ENCODE results near the gene ENOSF1.
"Not testable (repeated sequence)": the region's sequence is repeated elsewhere in the genome, so short reads cannot be mapped to it uniquely, and the experiment has no call there.

Gene ENOSF1

DNA sequence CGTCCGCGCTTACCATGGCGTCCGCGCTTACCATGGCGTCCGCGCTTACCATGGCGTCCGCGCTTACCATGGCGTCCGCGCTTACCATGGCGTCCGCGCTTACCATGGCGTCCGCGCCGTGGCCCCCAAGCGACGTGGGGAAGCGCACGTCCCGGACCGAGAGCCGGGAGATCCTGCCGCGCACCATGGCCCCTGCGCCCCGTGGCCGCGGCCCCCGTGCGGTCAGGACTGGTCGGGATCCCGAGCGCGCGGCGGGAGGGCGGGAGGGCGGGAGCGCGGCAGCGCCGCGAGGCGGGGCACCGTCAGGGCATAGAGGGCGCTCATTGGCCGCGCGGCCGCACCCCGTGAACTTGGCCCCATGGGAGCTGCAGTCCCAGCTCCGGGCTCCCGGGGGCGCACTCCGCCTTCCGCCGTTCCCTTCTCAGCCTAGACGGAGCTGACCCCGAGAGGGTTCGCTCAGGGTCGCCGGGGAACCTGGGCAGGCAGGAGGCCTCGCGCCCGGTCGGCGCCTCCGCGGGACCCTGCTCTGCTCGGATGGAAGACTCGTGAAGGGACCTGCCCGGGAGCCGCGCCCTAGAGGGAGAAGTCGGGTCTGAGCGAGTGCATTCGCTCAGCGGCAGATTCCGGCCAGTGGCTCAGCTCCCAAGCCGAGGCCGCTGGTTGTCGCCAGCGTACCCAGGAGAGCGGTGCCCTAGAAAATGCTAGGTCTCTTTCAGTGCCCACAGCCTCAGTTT is at the start of gene ENOSF1:
ENOSF1 (minus strand) TSS at position 230 of the 734 bp plus-strand sequence; CDS start at position 187, 43 bp downstream.
- DNase-seq, result no peak

DNA sequence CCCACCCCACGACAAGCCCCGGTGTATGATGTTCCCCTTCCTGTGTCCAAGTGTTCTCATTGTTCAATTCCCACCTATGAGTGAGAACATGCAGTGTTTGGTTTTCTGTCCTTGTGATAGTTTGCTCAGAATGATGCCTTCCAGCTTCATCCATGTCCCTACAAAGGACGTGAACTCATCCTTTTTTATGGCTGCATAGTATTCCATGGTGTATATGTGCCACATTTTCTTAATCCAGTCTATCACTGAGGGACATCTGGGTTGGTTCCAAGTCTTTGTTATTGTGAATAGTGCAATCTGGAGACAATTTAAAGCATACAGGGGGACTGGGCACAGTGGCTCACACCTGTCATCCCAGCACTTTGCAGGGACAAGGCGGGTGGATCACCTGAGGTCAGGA is 47.4 kb upstream of the ENOSF1 start:
- not testable (repeated sequence) for DNase-seq

- no peak for DNase-seq
These were observed 43.1 kb upstream of the ENOSF1 start for GRCh38 chr18:755506-755905.

- DNase-seq, result no peak
These were observed 42.2 kb upstream of the ENOSF1 start for GRCh38 chr18:754656-755055.

GRCh38 chr18:750456-750855 is 38.0 kb upstream of the ENOSF1 start:
- DNase-seq, result no peak

- DNase-seq, result no peak
These were observed 32.6 kb upstream of the ENOSF1 start for GRCh38 chr18:744832-745597.

DNA sequence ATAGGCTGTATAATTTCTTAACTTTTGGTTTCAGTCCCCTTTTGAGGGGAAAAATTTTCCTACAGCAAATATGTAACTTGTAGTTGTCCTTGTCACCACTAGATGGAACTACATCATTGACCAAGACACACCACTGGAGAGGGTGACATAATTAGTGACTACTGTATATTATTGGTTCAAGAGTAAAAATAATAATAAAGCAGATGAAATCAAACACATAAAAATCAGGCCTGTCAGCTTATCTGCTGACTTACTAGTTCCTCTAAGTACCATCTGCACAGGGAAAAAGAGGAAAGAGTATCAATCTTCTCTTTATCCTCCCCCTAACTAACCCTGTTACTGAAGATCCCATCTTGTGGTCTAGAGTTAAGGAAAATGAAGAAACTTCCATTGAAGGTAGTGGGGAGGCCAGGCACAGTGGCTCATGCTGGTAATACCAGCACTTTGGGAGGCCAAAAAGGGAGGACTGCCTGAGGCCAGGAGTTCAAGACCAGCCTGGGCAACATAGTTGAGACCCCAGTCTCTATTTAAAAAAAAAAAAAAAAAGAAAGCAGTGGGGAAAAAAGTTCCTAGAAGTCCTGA is 29.6 kb upstream of the ENOSF1 start:
- DNase-seq, result no peak

DNA sequence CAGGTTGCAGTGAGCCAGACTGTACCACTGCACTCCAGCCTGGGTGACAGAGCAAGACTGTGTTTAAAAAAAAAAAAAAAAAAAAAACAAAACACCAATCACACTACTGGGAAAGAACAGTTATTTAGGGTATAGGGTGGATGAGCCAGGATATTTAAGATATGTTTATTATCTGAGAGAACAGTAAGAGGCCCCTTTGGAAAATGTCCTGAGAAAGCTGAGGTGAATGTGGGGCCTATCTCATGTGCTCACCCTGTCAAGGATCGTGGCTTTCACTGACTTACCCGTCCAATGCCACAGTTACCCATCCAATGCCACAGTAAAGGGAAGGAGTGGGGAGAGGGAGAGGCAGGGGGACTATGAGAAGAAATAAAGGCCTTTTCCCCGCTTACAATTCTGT is 19.9 kb upstream of the ENOSF1 start:
- DNase-seq, result no peak

- no peak for DNase-seq
These were observed 18.8 kb upstream of the ENOSF1 start for GRCh38 chr18:731185-731584.

GRCh38 chr18:730692-731091 is 18.3 kb upstream of the ENOSF1 start:
- no peak for DNase-seq

DNA sequence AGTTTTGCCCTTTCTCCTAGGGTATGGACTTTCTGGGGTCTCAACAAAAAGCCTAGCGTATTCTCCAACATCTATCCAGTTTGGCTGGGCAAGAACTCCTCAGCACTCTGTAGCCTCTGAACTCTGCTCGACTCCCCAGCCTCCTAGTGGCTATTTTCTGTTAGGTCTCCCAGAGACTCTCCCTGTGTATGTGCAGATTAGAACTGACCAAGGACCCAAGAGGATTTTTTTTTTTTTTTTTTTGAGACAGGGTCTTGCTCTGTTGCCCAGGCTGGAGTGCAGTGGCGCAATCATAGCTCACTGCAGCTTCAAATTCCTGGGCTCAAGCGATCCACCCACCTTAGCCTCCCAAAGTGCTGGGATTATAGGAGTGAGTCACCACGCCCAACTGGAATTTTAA is 17.7 kb upstream of the ENOSF1 start:
- not testable (repeated sequence) for DNase-seq

DNA sequence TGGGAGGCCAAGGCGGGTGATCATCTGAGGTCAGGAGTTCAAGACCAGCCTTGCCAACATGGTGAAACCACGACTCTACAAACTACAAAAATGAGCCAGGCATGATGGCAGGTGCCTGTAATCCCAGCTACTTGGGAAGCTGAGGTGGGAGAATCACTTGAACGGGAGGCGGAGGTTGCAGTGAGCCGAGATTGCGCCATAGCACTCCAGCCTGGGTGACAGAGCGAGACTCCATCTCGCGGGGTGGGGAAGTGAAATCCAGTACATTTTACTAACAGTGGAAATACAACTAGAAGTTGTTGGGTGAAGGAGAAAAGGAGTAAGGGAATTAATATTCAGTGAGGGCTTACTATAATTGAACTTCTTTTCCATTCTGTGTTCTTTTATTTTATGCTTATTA is 13.2 kb upstream of the ENOSF1 start:
- DNase-seq, result no peak

DNA sequence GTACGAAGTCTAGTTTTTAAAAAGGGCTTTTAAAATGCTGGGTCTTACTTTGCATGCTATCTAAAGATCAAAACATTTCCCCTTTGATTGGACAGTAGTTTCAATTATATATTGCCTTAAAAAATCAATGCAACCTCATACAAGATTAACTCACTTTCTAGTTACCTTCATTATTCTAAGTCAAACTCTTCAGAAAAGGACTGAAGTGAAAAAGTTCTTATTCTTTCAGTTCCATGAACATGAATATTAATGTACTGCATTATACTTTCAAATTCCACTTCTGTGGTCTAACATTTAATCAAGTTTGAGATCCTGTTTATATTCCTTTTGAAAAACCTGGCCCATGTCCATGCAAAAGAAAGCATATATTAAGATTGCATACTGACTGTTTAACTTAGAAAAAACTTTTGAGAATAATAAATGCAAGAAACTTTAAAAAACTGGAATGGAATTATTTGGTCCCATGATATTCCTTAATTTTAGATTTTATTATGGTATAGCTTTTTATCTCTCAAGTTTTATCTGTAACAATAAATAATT is 11.2 kb upstream of the ENOSF1 start:
- DNase-seq, result no peak

- no peak for DNase-seq
These were observed 4.6 kb upstream of the ENOSF1 start for GRCh38 chr18:717003-717402.

GRCh38 chr18:715626-716025 is 3.2 kb upstream of the ENOSF1 start:
- DNase-seq, result no peak

- no peak for DNase-seq
These were observed 683 bp upstream of the ENOSF1 start for GRCh38 chr18:713135-713490.

DNA sequence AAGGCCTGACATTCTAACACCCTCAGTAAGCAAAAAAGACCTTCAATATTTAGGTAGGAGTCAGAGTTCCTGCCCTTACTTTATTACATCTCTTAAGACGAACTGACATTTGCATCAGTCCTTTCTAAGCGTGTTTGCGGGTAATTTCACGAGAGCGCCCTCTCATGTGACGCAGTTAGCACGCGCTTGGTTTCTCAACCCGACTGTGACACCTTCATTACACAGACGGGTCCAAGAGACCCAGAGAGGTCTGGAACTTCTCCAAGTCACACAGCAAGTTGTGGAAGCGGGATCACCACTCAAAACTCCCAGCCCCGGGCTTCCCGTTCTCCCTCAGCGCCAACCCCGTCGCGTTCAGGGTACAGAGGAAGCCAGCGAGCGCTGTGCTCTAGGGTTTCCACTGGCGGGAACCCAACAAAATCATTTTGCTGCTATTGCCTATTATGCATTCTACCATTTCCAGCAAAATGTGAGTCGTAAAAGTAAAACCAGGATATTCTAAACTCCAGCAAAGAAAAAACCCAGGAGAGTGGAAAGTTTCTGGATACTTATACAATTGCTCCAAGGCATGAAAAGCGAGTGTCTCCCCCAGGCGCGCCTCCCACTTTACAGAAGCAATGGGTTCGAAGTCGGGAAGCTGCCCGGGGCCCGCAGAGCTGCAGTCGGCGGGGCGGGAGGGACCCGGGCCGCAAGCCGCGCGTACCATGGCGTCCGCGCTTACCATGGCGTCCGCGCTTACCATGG is 601 bp downstream of the ENOSF1 start:
- DNase-seq, result no peak

DNA sequence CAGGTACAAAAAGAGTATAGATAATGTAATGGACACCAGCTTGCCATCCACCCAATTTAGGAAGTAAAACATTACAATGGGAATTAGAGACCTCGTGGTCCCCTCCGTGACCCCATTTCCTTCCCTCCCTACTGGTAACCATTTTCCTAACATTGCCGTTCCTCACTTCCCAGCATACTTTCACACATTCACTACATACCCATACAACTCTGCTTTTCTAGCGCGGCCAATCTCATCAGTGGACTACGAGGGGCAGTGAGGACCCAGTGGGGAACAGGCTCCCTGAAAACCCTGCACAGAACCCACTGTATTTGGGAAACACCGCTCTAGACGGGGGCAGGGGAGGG is 1.1 kb downstream of the ENOSF1 start:
- DNase-seq, result no peak

- DNase-seq, result no peak
These were observed 1.8 kb downstream of the ENOSF1 start for GRCh38 chr18:710418-711300.

DNA sequence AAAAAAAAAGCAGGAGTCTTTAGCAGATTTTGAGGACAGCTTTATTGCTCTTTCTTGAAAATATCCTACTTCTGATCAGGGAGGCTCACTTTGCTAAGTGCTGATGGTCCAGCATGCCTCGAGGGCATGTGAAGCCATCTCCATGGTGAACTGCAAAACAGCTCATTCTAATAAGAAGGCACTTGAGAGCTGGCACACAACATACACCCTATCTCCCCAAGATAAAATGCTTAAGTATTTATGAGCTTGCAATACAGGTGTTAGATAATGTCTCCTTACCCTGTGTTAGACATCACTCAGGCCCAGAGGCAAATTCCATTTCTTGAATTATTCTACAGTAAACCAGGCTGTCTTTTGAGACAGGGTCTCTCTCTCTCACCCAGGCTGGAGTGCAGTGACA is 2.7 kb downstream of the ENOSF1 start:
- DNase-seq, result no peak

GRCh38 chr18:708096-708495 is 4.3 kb downstream of the ENOSF1 start:
- no peak for DNase-seq

- DNase-seq, result no peak
These were observed 6.0 kb downstream of the ENOSF1 start for GRCh38 chr18:706405-706804.

Data from cerebellar nuclear complex (tissue), 1 donor.